ENCODE measurements around the gene WNT5A.
A peak's percentile ranks its signal among the peaks of the same experiment; 100 is the strongest.

Gene WNT5A

DNA sequence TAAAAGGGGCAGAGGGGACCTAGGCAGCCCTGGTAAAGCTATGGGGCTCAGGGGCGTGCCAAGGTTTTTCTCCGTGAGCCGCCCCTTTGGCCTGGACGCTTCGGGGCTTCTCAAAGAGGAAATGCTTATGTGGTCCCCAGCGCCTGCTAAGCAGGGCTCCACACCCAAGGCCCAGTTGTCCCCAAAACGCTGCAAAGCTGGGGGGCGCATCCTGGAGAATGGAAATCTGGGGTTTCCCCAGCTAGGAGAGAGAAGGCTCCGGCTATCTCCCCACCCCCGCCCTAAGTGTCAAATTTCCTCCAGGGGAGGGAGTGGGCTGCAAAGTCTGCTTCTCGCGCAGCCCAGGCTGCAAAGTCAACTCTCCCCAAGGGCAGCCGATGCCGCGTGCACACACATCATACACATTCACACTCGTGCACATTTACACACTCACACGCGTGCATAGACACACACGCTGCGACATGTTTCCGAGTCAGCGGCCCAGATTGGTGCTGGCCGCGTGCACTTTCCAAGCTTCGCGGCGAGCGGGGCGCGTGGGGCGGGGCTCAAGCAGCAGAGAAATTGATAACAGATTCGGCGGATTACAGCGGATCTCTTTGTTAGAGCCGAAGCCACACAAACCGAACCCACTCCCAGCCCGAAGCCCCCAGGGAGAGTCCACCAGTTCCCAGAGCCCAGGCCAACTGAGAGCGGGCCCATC, 4.5 kb downstream of the WNT5A start:
- H3K4me3 ChIP-seq (ENCODE audit: low read depth, low read length), result peak overlapping the region; percentile 41

DNA sequence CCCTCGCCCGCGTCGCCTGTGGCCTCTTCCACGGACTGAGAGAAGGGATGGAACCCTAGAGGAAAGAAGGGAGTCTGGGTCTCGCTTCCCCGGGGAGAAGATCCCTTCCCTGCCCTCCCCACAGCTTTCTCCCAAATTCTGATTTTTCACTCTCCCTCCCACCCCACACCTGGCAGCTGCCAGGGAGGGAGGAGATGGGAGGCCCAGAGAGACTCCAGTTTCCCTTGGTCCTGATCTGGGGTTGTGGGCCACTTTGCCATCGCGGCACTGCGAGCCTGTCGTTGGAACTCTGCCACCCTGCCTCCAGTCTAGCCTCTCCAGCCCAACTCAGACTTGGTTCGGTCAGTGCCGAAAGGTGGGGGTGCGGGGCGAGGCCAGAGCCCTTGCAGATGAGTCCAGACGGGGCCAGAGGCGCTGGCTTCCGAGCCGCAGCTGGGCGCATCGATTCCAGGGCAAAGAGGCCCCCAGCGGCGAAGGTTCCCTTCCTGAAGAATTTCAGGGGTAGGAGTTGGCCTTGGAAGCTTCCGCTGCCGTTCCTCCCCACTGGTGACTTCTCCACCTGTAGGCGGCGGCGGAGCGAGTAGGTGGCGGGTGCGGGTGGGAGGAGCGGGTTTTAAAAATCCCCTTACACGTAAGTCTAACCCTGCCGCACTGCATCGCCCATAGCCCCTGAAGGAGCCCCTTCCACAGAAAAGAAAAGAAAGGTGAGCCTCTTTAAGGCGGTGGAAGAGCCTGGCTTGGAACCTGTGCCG, 5.2 kb downstream of the WNT5A start:
- peak overlapping the region; percentile 41 for H3K4me3 ChIP-seq (ENCODE audit: low read depth, low read length)

DNA sequence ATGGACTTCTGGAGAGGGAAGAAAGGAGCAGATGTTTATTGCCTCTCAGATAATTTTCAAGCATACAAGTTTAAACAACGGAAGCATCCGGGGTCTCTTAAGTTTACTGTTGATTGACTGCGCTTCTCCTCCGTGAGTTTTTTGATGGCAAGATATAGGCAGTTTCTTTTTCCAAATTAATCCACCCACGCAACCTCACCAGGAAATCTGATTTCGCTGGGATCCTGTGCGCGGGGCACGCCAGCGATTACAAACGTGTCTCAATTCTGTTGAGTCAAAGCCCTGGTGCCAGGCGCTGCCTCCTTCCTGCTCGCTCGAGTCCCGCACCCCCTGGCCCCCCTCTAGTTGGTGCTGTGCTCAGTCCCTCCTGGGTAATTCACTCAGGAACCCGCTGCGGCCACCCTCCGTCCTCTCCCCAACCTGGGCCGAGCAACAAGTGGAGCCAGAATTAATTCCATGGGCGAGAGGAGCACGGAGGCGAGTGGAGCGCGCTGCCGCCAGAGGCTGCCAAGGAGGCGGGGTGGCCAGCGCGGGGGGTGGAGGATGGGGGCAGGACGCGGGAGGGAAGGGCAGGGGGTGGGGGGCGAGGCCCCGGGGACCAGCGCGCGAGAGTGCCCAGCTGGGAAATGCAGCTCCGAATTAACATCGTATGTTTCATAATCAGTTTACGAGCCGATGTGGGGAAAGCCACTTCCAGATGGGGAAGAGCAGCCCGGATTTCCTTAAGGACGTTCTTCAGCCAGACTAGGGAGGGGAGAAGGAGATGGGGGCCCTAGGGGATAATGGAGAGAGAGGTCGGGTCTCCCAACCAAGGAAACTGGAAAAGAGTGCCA, 6.0 kb downstream of the WNT5A start:
- H3K4me3 ChIP-seq (ENCODE audit: low read depth, low read length), result peak overlapping the region; percentile 44

- H3K4me3 ChIP-seq (ENCODE audit: low read depth, low read length), result no peak overlapping the region
Measured at GRCh38 chr3:55477306-55478303, 9.5 kb downstream of the WNT5A start.

GRCh38 chr3:55476515-55476914, 10.6 kb downstream of the WNT5A start:
- H3K4me3 ChIP-seq (ENCODE audit: low read depth, low read length), result no peak overlapping the region

- no peak overlapping the region for H3K4me3 ChIP-seq (ENCODE audit: low read depth, low read length)
Measured at GRCh38 chr3:55474213-55474632, 12.9 kb downstream of the WNT5A start.

GRCh38 chr3:55473788-55474187, 13.3 kb downstream of the WNT5A start:
- no peak overlapping the region for H3K4me3 ChIP-seq (ENCODE audit: low read depth, low read length)

GRCh38 chr3:55471522-55472280, 15.4 kb downstream of the WNT5A start:
- no peak overlapping the region for H3K4me3 ChIP-seq (ENCODE audit: low read depth, low read length)

DNA sequence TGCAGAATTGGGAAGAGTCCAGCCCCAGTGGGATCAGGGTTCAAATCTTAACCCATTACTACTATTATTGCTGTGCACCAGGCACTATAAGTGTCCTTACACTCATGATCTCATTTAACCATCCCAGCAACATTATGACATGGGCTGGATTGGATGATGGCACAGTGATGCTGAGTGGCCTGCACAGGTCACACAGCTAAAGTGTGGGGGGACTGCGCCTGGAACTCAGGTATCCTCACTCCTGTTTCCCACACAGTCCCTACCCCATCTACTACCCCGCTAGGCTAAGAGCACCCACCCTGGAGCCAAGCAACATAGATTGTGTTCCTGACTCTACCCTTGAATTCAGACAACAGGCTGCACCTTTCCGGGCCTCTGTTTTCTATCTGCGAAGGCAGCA, 16.0 kb downstream of the WNT5A start:
- H3K4me3 ChIP-seq (ENCODE audit: low read depth, low read length), result no peak overlapping the region

- no peak overlapping the region for H3K4me3 ChIP-seq (ENCODE audit: low read depth, low read length)
Measured at GRCh38 chr3:55469957-55470526, 17.1 kb downstream of the WNT5A start.

- H3K4me3 ChIP-seq (ENCODE audit: low read depth, low read length), result no peak overlapping the region
Measured at GRCh38 chr3:55468251-55468650, 18.9 kb downstream of the WNT5A start.

DNA sequence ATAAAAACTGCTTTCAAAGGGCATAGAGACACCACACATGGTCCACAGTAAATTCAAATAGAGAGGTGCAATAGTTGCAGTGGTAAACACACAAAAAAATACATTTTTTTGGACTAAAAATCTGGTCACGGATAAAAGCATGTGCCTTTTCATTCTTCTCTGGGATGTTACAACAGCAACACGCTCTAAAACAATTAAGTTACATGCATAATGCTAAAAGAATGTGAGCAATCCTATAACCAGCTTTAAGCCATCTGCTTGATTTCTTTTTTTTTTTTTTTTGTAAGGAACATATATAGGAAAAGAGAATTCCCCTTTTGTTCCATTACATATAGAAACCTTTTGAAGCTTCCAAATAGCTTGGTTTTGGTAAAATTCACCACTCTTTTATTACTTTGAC, 20.0 kb downstream of the WNT5A start:
- no peak overlapping the region for H3K4me3 ChIP-seq (ENCODE audit: low read depth, low read length)

- H3K4me3 ChIP-seq (ENCODE audit: low read depth, low read length), result no peak overlapping the region
Measured at GRCh38 chr3:55466526-55466925, 20.6 kb downstream of the WNT5A start.

GRCh38 chr3:55461896-55462295, 25.2 kb downstream of the WNT5A start:
- H3K4me3 ChIP-seq (ENCODE audit: low read depth, low read length), result no peak overlapping the region

- no peak overlapping the region for H3K4me3 ChIP-seq (ENCODE audit: low read depth, low read length)
Measured at GRCh38 chr3:55459838-55460237, 27.3 kb downstream of the WNT5A start.

- no peak overlapping the region for H3K4me3 ChIP-seq (ENCODE audit: low read depth, low read length)
Measured at GRCh38 chr3:55458181-55458790, 28.8 kb downstream of the WNT5A start.

DNA sequence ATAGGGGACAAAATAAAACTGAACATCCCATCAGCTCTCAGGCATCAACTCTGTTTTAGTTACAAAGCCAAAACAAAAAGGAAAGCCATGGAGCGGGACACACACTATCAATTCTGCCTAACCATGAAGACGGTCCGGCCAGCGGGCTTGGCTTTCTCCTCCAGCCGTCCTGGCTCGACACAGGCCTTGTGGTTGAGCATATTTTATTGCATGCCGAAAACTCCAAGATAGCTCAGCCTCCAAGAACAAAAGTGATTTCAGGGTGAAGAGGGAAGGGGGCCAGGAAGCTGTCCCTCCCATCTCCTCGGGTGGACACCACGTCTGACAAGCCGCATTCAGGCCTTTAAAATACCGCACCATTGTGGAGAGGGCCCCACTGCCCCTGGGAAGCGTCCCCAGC, 31.2 kb downstream of the WNT5A start:
- H3K4me3 ChIP-seq (ENCODE audit: low read depth, low read length), result no peak overlapping the region

GRCh38 chr3:55454611-55455010, 32.5 kb downstream of the WNT5A start:
- H3K4me3 ChIP-seq (ENCODE audit: low read depth, low read length), result no peak overlapping the region

Data from iPS-11a (cell line).